HG02943 (cell line): Measurements from ENCODE around the gene DLG4.
"Not testable (repeated sequence)": the region's sequence is repeated elsewhere in the genome, so short reads cannot be mapped to it uniquely, and the experiment has no call there.

Experiments
- ATAC-seq: cut with Tn5 transposase; IDR thresholded peaks from one replicate; pipeline ENCODE4 v1.9.1; 2021; ENCODE audit warnings: mild to moderate bottlenecking, low read depth, moderate library complexity; ENCODE audit not compliant: unreplicated experiment

The DLG4 gene

DNA sequence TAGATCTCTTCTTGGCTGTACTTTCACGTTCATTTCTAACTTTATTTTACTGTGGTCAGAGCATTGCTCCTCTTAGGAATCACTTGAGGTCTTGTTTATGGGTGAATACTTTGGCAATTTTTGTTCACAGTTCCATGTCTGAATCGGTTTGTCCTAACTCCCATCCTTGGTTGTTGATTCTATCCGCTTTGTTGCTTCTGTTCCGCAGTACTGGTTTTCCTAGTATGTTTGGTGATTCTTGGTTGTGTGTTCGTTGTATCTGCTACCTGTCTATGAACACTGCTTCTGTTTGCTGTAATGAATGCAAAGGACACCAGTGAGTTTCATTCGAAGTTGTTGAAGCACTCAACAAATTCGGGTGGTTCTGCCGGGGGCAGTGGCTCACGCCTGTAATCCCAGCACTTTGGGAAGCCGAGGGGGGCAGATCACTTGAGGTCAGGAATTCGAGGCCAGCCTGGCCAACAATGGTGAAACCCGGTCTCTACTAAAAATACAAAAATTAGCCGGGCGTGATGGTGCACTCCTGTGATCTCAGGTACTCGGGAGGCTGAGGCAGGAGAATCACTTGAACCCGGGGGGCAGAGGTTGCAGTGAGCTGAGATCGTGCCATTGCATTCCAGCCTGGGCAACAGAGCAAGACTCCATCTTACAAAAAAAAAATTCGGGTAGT is 47.0 kb downstream of the DLG4 start:
- not testable (repeated sequence) for ATAC-seq

DNA sequence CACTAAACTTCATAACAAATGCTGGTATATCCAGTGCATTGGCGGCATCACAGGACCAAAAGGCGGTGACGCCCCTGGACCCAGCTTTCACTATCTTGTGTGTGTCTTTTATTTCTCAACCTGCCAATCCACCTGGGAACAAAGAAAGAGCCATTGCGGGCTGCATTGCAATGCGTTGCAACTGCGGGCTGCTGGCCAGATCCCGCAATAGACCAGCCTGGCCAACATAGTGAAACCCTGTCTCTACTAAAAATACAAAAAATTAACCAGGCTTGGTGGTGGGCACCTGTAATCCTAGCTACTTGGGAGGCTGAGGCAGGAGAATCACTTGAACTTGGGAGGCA is 50.1 kb downstream of the DLG4 start:
- not testable (repeated sequence) for ATAC-seq

DNA sequence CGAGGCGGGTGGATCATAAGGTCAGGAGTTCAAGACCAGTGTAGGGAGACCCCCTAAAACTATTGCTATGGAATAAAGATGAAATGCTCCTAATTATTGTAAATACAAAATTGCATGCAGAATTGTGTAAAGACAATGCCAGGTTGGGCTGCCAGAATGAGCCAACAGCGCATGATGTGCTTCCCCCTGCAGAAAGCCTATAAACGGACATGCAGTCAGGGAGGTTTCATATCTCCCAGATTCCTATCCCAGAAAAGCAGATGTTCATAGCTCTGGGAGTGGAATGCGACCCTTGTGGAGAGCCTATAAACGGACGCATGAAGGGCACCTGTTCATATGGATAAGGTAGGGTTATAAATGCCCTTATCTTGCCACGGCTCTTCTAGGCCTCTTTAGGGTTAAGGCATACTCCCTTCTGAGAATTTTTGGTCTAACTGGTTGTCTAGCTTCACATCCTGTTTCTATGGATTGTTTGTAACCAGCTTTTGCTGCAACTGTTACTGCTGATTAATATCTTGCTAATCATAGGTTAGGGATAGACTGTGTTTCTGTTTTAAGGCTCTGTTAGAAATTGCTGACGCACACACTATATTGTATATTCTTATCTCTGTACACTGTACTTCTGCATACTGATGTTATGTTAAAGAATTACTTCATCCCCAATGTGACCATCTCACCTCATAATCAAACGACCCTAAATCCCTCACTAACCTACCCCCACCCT is 50.6 kb downstream of the DLG4 start:
- not testable (repeated sequence) for ATAC-seq

DNA sequence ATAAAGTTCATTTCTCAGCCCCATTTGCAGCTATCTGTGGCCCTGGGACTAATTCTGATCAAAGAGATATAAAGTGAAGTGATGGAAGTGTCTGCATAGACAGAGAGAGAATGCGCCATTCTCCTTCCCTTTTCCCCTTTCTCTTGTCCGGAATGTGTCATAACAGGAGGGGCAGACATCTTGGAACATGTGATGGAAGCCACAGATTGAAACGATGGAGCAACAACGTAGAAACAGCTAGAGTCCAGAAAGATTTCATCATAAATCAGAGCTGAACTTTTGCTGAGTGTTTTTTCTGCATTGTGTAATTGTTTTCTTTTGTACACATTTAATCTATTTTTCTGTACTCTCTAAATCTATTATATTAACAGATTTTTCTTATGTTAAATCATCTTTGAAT is 51.8 kb downstream of the DLG4 start:
- ATAC-seq: no peak

DNA sequence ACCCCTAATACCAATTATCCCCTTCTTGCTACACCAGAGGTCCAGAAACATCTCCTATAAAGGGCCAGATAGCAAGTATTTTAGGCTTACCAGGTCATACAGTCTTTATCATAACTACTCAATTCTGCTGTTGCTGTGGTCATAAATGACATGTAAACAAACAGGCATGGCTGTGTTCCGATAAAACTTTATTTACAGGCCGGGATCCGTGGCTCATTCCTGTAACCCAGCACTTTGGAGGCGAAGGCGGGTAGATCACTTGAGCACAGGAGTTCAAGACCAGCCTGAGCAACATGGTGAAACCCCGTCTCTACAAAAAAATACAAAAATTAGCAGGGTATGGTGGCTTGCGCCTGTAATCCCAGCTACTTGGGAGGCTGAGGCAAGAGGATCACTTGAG is 52.8 kb downstream of the DLG4 start:
- ATAC-seq: no peak

DNA sequence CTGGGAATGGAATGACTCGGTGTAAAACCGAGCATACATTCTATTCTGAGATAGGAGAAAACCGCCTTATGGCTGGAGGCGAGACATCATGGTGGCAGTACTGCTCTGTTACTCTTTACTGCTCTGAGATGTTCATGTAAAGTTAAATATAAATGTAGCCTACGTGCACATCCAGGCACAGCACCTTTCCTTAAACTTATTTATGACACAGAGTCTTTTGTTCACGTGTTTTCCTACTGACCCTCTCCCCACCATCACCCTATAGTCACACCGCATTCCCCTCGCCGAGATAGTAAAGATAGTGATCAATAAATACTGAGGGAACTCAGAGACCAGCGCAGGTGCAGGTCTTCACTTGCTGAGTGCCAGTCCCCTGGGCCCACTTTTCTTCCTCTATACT is 60.1 kb downstream of the DLG4 start:
- not testable (repeated sequence) for ATAC-seq

DNA sequence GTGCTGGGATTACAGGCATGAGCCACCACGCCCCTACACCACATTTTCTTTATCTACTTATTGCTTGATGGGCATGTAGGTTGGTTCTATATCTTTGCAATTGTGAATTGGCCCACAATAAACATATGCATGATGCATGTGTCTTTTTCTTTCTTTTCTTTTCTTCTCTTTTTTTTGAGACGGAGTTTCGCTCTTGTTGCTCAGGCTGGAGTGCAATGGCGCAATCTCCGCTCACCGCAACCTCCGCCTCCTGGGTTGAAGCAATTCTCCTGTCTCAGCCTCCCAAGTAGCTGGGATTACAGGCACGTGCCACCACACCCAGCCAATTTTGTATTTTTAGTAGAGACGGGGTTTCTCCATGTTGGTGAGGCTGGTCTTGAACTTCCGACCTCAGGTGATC is 61.2 kb downstream of the DLG4 start:
- not testable (repeated sequence) for ATAC-seq

DNA sequence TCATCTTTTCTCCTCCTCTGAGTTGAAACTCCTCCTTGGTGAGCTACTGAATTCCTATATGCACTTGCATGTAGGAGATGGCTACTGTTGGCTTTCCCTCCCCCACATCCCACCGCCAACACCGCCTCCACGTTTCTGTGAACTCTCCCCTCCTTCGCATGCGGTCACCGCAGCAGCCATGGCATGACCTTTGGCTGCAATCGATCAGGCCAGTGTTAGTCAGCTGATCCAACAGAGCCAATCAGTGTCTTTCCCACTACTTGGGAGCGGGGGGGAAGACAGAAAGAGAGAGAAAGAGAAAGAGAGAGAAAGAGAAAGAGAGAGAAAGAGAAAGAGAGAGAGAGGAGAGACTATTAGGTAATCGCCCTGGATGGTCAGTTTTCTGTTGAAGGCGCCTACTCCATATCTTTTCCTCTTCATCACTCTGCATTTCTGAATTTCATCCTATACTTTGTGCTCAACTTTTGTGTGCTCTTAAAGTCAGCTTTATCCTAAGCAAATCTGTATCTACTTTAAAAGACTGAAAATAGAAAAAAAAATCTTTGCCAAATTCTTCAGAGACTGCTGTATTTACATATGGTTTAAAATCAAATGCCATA is 63.2 kb downstream of the DLG4 start:
- ATAC-seq: no peak

DNA sequence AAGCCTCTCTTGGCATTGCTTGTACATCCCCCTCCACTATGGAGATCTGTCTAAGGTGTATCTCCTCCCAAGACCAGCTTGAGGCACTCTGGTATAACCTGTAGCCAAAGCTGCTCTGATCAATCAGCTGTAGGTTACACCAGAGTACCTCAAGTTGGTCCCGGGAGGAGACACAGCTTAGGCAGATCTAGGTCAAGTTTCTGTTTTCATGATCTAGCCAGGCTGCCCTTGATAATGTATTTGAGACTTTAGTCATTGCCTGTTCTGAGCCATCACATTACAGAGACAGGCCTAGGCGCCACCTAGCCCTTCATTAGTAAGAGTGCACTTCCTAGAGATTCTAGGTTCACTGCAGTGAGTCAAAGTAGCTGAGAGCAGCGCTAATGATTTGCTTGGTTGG is 71.9 kb downstream of the DLG4 start:
- ATAC-seq: no peak

DNA sequence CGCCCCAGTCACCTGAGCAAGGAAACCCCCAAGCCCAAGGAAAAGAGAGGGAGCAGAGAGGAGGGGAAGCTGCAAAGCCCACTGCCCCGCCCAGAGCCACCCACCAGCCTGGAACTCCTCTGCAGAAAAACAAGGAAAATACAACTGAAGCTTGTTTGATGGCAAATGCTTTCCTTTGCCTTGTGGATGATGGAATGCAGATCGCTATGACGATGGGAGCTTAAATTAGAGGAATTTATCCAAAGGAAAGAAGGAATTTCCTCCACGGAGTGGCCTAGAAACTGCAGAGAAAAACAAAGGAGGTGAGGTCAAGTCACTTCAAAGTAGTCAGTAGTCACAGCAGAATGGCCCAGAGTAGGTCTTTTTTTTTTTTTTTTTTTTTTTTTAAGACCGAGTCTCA is 73.5 kb downstream of the DLG4 start:
- no peak for ATAC-seq

DNA sequence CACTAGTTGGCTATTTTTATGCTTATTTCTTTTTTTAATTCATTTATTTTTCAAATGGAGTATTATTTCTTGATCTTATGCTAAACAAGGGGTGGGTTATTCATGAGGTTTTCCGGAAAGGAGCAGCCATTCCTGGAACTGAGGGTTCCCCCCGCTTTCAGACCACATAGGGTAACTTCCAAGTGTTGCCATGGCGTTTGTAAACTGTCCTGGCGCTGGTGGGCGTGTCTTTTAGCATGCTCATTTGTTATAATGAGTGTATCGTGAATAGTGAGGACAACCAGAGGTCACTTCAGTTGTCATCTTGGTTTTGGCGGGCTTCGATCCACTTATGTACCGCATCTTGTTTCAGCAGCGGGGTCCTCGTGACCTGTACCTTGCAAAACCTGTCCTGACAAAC is 75.4 kb downstream of the DLG4 start:
- no peak for ATAC-seq

DNA sequence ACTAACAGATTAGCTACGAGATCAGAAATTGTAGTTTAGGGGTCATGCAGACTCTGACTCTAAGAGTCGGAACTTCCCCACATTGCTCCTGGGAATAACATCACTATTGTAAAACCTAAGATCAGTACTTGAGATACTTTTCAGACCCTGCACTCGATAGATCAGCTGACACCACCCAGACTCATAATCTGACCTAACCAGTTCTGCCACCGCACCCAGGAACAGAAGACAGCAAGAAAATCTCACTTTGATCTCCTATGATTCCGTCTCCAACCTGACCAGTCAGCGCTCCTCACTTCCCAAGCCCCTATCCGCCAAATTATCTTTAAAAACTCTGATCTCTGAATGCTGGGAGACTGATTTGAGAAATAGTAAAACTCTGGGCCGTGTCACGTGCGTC is 77.8 kb downstream of the DLG4 start:
- ATAC-seq: no peak

DNA sequence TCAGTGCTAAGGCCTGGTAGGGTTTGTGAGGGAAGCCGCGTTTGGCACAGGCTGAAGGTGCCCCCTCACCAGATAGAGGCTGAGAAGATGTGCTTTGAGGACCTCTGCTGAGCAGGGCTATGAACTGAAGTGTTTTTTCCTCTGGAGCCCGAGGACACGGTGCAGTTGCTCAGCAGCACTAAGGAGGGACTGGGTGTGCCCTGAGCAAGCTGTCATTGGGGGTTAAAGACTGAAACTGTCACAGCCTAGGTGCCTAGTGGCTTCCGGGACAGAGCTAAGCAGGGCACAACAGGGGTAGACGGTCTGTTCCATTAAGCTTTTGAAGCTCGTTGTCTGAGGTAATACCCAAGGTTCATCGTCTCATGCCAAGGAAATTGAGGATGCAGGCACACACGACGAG is 80.2 kb downstream of the DLG4 start:
- ATAC-seq: no peak

DNA sequence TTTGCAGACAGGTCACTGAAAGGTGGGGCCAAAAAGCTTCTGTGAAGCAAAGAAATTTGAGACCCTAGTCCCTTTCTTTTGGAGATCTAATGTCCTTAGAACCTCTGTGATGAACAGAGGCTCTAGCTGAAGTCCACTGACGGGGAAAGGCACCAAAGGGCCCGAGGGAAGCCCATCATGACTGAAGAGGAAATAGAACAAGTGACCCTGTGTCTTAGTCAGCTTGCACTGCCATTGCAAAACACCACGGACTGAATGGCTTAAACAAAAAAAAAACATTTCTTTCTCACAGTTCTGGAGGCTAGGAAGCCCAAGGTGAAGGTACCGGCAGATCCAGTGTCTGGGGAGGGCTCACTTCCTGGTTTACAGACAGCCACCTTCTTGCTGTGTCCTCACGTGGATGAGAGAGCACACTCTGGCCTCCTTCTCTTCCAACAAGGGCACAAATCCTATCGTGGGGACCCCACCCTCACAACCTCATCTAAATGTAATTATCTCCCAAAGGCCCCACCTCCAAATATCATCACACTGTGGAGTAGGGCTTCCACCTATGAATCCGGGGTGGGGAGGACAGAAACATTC is 80.7 kb downstream of the DLG4 start:
- ATAC-seq: no peak

DNA sequence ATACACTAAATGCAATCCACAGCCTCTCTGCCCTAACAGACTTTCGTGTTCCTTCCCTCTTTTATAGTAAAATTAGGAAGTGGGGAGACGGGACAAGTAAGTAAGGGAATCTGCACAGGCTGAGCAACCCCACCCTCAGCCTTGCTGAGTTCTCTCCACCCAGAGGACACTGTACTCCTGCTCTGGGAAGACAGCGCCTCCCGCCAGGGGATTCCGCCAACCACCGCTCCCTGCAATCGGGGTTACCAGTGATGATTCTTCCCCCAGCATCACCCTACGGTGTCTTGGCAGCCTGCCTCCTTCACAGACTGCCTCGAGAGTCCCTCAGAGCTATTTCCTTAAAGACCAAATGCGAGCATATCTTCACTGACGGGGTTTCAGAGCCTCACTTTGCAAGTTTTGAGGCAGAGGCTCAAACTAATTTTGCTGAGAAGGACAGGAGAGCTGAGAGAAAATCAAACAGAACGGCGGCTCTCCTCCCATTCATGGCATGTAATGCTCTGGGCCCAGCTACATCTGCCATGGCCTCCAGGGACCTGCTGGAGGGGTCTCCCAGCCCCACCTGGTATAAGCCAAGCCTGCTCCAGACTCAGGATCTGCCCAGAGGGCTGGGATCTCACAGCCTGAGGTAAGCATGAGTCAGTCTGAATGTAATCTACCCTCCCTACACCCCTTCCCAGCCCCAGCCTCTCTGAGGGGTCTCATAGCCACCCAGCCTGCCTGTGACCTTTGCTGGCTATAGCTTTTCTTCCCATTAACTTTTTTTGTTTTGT is 82.3 kb downstream of the DLG4 start:
- no peak for ATAC-seq
